ENCODE results near the gene BRICD5.

- TF ChIP-seq CTCF (conservative IDR thresholded peaks at IDR 0.05 in 1 of 2, IDR thresholded peaks at IDR 0.05 in 1 of 2; ENCODE audit: extremely low read depth in 1 of 2, insufficient read depth in 1 of 2, low read depth in 1 of 2, low read length in 2 of 2) (no peak), EZH2 (IDR thresholded peaks at IDR 0.05; ENCODE audit: borderline replicate concordance, low read length) (no peak)
These were observed 32.4 kb upstream of the BRICD5 start for GRCh38 chr16:2243031-2243528.
